HG02623 (cell line): ENCODE measurements around the gene VAPA.

ENCODE experiments used
- ATAC-seq: cut with Tn5 transposase; IDR thresholded peaks from one replicate; pipeline ENCODE4 v1.9.1; 2021; ENCODE audit warnings: moderate library complexity; ENCODE audit not compliant: unreplicated experiment

Gene VAPA

DNA sequence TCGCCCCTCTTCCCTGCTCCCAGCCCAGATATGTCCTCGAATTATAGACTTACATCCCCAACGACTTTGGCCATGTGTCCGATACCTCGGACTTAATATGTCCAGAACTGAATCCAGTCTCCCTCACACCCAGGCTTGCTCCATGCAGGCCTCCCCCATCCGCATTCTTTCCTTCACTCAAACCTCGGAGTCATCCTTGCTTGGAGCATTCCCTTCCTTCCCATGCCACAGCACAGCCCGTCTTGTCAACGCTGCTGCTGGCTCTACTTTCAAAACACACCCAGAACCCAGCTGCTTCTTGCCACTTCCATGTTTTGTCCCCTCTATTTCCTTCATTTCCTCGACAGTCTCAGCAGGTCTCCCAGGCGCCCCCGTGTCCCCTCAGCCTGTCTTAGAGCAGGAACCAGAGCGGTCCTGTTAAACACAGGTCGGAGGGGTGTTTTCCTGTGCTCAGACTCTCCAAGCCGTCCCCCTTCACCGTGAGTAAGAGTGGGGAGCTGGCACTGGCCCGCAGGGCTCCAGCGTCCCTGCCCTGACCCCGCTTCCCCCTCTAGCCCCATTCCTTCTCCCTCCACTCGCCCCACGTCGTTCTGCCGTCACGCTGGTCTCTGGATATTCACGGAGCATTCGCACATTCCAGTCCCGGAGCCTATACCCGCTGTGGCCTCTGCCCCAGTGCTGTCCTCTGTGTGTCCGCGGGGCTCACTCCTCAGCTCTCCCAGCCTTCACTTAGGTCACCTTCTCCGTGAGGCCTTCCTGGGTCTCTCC, 54.4 kb downstream of the VAPA start:
- no peak for ATAC-seq

DNA sequence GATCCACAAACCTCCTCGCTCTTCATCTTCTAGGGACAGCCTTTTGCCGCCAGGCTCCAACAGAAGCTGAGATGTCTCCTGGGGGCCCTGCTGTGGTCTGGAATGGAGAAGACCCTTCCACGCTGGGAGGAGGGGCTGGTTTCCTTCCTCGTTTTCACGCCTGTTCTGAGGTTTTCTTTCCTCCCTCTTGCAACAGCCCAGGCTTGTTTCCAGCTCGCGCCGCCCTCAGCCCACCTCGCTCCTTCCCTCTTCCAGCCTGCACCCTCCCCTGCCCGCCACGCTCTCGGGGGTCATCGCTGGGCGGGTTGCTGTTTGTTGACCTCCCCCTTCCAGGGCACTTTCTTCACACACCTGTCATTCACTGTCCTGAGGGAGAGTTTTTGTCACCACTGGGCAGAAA, 55.4 kb downstream of the VAPA start:
- ATAC-seq = no peak

DNA sequence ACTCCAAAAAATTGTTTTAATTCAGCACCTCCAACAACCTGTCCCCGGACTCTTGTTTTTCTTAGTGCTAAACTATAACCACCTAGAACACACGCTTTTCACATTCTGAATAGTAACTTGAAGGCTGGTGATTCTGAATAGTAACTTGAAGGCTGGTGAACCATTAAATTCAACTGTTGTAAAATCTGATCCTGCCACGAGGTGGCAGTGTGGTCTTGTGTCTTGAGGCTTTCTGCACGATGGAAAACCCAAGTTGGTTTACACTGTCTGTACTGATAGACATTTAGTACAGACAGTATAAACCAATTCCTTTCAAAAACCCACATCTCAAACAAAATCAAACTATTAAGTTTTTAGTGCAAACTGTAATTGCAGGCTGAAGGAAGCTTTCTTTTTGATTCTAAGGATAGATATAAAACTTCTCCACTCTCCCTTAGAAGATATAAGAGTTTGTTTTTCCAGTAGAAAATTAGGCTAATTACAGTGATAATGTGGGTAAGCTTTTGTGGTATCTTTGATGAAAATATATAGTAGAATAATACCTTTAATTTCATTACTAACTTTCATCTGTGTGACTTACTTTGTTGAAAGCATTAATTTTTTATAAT, 57.6 kb downstream of the VAPA start:
- ATAC-seq = peak; percentile 52

DNA sequence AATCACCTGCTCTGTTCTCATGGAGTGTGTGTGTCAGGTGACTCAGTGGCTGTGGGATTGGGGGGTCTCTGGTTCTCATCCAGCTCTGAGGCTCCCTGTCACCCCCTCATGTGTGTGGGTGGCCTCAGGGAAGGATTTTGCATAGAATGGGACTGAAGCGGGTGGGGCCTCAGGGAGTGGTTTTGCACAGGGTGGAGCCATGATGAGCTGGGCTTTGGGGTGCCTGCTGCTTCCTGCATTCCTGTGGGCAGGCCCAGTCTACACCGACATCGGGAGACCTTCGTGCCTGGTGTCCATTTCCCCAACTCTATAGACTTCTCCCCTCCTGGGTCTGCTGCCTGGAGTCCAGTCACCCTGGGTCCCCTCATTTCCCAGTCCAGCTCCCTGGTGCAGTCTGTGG, 59.7 kb downstream of the VAPA start:
- no peak for ATAC-seq

DNA sequence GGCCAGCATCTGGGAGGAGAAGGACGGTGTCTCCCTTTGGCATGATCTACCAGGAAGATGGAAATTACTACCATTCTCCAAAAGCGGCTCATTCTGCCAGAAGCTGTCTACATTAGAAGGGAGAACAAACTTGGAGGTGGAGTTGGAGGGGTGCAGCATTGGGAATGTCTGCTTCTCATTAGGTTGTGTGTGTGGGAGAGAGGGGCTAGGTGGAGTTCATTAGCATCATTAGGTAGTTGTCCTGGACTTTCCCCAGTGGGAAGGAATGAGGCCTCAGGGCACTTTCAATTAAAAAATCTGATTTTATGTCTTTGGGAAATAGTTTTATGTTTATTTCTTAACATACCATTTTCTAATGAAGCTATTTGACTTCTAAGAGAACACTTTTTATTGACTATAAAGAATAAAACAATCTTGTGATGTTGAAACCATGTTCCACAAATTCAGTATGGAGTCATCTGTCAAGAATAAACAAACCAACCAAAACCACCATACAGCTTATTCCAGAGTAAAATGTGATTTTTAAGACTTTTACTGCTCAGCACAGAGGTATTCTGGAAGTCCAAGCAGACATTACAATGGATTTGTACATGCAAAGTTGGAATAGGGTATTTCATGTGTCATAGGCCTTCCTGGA, 60.6 kb downstream of the VAPA start:
- ATAC-seq = no peak

DNA sequence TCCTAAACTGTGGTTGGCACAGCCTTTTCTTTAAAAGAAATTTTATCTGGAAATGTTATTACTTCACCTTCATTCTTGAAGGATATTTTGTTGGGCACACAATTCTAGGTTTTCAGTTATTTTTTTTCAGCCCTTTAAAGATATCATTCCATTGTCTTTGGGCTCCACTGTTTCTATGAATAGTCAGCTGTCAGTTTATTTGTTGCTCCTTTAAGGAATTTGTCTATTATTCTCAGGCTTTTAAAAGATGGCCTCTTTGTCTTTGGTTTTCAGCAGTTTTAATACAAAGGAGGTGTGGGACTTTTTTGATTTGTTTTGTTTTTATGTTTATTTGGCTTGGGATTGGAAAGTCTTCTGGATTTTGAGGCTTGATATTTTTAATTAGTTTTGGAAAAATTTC, 61.8 kb downstream of the VAPA start:
- no peak for ATAC-seq

DNA sequence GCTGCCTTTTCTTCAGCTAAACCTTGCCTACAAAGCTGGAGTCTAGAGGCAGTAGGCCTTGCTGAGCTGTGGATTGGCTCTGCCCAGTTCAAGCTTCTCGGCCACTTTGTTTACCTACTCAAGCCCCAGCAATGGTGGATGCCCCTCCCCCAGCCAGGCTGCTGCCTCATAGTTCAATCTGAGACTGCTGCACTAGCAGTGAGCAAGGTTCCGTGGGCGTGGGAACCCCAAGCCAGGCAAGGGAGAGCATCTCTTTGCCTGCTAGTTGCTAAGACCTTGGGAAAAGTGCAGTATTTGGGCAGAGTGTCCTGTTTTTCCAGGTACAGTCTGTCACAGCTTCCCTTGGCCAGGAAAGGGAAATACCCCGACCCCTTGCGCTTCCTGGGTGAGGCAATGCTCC, 68.9 kb downstream of the VAPA start:
- ATAC-seq = no peak

DNA sequence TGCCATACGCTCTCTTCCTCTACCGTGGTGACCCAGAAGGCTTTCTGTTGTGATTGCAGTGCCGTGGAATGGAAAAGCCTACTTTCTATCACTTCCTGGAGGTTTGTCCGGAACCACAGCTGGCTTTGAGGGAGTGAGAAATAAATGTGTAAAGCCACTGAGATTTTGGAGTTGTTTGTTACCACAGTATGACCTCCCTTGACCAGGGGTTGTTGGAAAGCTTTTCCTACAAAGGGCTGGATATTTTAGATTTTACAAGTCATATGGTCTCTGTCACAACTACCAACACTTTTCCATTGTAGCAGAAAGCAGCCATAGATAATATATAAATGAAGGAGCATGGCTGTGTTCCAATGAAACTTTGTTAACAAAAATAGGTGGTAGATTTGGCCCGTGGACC, 70.3 kb downstream of the VAPA start:
- ATAC-seq = no peak

DNA sequence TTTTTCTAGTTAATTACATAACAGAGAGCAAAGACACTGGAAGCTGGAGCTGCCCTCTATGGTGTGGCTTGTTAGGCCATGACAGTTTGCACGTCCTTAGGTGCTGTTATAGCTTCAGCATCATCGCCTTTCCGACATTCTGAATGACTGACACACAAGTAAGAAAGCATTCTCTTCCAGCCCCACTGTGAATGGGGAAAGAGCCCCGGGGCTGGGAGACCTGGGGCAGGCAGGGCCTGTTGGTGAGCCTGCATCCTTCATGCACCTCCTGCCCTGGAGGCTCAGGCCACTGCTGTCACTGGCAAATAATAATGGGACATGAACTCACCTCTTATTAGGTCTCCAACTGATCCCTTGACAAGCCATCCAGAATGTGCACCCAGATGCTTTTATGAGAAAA, 71.8 kb downstream of the VAPA start:
- ATAC-seq = no peak

DNA sequence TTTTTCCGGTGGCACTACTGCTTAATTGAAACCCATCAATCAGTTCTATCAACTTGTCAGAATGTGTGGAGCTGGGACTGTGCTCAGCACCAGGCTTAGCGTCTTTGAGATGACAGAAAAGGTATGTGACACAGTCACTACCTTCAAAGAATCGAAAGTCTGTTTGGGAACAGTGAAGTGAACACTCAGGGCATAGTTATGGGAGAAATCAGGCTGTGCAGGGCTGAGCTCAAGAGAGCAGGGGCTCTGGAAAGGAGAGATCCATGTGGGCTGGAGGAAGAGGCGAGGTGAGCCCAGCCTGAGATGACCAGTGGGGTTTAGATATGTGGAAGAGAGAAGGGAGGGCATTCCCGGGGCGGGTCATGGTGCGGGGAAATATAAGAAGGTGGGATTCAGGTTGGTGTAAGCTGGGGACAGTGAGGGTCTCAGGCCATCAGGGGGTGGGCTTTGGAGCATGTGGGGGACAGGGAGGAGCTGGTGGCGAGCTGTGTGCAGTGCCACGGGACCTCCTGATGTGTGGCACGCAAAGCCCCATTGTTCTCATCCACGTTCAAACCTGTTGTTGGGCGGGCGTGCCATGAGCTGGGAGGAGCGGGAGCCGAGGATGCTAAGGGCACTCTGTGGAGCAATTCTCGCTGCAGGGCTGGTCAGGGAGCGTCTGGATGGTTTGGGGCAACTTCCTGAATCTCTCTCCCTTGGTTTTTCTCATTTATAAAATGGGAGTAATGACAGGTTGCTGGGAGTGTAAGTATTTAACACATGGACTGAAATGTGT, 72.5 kb downstream of the VAPA start:
- ATAC-seq = no peak

DNA sequence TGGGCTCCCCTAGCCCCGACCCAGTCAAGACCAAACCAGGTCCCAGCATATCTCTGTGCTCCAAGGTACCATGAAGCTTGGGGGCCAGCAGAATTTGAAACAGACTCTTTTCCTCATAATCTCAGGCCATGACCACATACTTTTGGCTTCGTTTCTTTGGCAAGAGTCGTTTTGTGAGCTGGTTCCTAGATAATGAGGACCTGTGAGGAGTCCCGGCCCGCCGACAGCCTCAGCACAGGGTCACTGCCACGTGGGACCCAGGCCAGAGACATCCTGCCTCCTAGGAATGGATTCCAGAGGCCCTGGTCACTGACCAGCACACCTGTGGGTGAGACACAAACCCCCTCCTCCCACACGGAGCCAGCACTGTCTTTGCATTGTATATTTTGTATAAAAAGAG, 73.5 kb downstream of the VAPA start:
- ATAC-seq = no peak

DNA sequence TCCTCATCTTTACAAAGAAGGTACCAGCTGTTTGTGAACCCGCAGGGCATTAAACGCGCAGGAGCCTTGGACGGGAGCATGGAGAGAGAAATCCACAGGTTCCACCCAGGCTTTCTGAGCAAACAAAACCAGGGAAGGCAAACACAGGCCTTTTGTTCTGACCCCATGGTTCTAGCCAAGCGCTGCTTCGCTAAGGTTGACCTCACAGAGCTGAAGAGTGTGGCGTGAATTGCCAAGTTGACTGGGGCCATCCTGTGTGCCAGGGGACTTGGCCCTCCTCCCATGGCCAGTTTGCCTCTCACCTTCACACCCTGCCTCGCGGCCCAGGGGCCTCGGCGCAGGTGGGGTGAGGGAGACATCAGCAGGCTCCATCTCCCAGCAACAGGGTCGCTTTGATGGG, 74.1 kb downstream of the VAPA start:
- ATAC-seq = no peak

DNA sequence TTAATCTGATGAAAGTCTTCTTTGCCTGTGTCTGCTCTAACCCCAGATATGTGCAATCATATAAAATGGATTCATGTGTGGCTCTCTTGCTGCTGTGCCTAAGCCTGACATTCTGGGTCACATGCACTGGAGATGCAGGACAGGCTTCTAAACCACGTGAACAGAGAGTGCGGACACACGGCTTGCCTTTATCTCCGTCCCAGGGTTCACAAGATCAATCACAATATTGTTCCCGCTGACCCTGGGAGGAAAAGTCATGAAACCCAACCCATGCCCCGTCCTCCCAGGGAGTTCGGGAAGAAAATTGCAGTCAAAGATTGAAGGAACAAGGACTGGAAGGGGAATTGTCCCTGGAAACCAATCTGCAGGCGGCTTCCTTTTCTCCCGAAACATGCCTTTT, 74.8 kb downstream of the VAPA start:
- ATAC-seq = no peak

DNA sequence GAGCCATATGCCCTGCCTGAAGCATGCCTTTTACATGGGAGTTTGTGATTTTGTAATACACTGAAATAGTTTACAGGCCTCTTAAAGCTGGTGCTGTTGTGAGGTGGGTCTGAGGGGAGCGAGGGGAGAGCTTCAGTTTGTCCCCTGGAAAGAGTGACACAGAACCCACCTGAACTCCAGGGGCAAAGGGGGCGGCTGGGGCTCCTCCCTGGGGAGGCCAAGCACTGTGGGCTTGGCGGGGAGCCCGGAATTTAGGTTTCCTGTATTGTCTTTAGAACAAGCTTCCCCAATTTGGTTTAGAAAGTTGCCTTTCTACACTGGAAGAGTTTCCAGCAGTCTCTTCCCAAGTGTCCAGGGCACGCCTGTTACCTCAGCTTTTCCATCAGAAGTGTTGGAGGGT, 75.7 kb downstream of the VAPA start:
- ATAC-seq = no peak

DNA sequence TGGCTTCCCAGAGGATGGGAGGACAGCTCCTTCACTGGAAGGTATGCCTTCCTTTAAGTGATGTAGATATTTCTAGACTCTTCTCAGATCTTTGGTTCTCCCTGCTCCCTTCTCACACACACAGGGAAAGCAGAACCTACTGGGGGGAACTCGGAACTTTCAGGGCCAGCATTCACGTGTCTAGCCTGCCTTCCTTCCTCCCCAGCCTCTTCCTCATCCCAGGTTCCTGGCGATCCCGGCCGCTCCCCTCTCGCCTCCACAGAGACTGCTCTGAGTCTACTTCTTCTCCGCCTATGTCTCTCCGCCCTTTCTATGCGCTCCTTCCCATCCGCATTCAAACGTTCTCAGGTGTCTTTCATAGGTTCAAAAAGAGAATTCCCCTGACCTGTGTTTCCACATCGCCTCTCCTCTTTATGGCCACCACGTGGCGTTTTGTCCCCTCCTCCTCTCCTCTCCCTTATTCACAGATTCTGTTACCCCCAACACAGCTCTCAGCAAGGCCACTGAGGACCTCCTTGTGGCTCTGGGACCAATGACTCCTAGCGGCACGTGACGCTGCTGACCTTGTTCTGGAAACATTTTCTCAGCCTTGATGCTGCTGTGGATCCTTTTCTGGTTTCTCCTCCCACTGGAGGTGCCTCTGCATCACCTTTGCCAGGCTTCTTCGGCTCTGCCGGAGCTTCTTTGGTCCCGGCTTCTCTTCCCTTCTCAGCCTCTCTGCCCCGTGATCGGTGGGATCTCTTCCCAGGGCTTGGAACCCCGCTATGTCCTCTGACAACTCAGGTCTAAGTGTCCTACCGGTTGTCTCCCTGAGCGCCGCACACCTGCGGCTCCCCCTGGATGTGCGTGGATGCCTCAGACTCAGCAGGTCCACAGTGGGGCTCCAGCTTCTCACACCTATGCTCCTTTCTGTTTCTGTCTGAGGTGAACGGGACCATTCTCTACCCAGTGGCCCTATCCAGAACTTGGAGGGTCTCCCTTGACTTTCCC, 77.5 kb downstream of the VAPA start:
- no peak for ATAC-seq

DNA sequence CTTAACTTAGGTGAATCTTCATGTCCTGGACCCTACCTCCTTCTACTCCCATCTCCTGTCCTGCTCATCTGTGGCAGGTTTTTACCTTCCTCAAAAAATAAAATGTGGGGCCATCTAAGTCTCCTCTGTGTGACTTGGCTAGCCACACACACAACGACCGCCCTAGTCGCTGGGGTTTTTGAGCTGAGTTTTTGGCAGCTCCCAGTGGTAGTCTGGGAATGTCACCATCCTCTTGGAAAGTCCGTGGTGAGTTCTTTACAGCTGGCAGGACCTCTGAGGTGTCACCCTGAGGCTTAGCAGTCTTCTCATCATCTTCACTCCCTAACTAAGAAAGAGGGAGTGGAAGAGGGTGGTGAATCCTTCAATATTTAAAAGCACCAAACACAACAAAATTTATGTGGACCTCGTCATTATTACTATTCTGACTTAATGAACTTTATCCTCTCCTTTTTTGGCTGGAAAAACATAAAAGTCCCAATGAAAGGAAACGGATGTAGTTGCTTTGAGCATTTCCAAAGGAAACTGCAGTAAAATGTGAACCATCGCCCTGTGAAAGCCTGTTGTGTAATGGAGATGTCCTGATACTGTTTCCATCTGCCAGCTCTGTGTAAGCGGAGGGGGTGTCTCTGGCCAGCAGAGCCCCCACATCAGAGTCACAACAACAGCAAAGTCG, 78.6 kb downstream of the VAPA start:
- no peak for ATAC-seq

DNA sequence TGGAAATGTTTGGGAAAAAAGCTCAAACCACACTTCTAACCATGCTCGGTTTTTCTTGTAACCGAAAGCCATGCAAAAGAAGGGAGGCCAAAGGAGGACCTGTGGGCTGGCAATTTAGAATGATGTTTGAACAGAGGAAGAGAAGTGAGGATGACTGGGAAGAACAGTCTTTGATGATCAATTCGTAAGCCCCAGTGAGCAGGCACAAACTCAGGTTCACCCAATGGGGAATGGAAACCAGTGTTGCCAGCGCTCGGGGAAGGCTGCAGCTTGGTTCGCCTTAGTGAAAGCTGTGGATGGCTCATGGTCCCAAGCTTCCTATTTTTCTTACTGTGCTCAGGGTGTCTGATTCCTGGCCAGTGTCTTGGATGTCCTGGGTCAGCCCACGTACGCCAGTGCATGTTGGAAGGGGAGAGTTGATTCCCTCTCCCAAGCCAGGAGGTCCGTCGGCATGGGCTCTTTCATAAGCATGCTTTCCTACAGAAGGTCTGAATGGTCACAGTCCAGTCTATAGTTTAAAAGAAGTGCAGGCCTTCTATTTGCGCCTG, 79.2 kb downstream of the VAPA start:
- ATAC-seq = no peak

DNA sequence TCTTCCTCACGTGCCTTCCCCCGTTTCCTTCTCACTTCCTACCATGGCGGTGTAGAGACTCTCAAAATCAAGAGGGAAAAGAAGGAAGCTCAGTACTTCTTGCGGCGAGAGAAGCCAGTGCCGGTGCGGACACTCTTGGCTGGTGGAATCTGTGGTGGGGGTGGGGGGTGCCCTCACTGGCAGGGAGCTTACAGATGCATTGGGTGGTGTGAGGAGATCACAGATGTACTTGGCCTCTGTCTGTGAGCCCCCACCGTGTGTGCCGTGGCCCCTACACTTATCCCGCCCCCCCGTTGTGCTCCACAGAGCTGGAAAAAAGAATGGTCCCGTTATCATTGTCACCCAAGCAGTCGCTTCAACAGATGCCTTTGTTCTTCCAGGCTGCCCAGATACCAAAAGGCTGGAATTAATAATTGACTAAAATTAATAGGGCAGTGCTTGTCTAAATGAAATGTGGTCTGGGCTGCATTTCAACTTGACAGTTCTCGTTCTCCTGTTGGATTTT, 79.8 kb downstream of the VAPA start:
- ATAC-seq = no peak

DNA sequence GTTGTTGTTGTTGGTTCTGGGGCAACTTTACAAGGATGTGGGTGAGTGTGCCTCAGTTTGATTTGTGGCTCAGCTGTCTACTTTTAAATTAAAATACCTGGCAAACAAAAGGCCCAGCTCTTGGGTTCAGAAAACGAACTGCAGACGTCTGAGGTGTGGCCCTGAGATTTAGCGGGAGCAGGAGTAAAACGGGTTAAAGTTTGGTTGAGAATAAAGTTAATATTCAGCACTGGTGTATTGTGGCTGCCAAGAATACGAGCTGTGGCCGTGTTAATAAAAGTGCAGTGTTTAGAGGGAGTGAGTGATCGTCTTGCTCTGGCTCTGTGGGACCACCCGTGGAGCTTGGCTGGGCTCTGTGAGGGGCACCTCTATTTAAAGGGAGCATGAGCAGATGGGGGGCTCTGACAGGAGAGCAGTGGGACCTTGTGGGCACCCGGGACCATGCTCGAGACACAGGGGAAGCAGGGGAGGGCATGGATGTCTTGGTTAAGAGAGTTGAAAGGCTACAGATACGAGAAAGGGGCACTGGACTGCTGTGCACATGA, 80.3 kb downstream of the VAPA start:
- ATAC-seq = no peak
